ENCODE data around the gene WDR86.

DNA sequence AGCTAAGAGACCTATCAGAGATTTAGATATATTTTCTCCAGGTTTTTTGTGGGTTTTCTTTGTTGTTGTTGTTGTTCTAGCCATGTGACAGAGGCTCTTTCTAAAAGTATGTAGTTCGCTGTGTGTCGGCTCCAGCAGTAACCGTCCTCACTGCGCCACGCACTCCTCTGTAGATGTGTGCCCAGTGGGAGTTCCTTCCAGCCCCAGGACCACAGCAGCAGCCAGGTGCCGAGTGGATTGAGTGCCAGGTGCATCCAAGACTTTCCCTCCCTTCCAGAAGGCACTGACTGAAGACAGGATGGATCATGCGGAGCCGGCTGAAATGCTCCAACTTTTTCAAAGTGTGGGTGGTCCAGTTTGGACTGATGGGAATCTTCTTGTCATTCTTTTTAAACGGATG lies 31.8 kb downstream of the WDR86 start:
- TF ChIP-seq, protein P1, sequence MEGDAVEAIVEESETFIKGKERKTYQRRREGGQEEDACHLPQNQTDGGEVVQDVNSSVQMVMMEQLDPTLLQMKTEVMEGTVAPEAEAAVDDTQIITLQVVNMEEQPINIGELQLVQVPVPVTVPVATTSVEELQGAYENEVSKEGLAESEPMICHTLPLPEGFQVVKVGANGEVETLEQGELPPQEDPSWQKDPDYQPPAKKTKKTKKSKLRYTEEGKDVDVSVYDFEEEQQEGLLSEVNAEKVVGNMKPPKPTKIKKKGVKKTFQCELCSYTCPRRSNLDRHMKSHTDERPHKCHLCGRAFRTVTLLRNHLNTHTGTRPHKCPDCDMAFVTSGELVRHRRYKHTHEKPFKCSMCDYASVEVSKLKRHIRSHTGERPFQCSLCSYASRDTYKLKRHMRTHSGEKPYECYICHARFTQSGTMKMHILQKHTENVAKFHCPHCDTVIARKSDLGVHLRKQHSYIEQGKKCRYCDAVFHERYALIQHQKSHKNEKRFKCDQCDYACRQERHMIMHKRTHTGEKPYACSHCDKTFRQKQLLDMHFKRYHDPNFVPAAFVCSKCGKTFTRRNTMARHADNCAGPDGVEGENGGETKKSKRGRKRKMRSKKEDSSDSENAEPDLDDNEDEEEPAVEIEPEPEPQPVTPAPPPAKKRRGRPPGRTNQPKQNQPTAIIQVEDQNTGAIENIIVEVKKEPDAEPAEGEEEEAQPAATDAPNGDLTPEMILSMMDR (IDR thresholded peaks at IDR 0.05; ENCODE audit: low read length), result no peak
- TF ChIP-seq EZH2 (IDR thresholded peaks at IDR 0.05; ENCODE audit: borderline replicate concordance, low read length), result no peak
